ENCODE measurements around the gene APPL1. TPM values are rescaled to one million over a fixed set of nuclear protein-coding genes. Genes with fewer than 3 reads are reported as not detected.

Gene APPL1
- total RNA-seq, 4 donors from 2014 or later = 27.2 to 54.2 (median 41.4) TPM

GRCh38 chr3:57244946-57245345 is 17.4 kb downstream of the APPL1 start:
- no peaks in the 10 kb centered on the region for H3K4me1 ChIP-seq
- peaks cover 0 to 100% (median 15%) of the 10 kb centered on the region in 3 donors for H3K36me3 ChIP-seq
- 77% methylated on average over 2 of the region's 2 CpGs for WGBS, 2 donors
- H3K27me3 ChIP-seq = no peaks in the 10 kb centered on the region
- no peak for DNase-seq
- no peak overlapping the region for H3K27ac ChIP-seq
- no peak overlapping the region for H3K4me3 ChIP-seq
- TF ChIP-seq CTCF (IDR thresholded peaks at IDR 0.05) (no peak), POLR2A (IDR thresholded peaks at IDR 0.05) (no peak)
- intact Hi-C loops (cut with DNase I) = no loop called here
- H3K9me3 ChIP-seq = no peaks in the 10 kb centered on the region

- intact Hi-C loops (cut with DNase I) = no loop called here
- TF ChIP-seq POLR2A (IDR thresholded peaks at IDR 0.05) (no peak), CTCF (IDR thresholded peaks at IDR 0.05) (no peak)
- peaks cover 0 to 85% (median 10%) of the 10 kb centered on the region in 3 donors for H3K36me3 ChIP-seq
- H3K4me1 ChIP-seq = no peaks in the 10 kb centered on the region
- DNase-seq = no peak
- no peaks in the 10 kb centered on the region for H3K9me3 ChIP-seq
- H3K4me3 ChIP-seq = no peak overlapping the region
- WGBS, 2 donors = 76 to 87% methylated on average over 1 of the region's 1 CpG
- no peaks in the 10 kb centered on the region for H3K27me3 ChIP-seq
- no peak overlapping the region for H3K27ac ChIP-seq
Measured at GRCh38 chr3:57252404-57252803, 24.9 kb downstream of the APPL1 start.

GRCh38 chr3:57256844-57257243 is 29.3 kb downstream of the APPL1 start:
- H3K36me3 ChIP-seq = peaks cover 0 to 88% (median 28%) of the 10 kb centered on the region in 3 donors

GRCh38 chr3:57257678-57258077 is 30.1 kb downstream of the APPL1 start:
- peaks cover 0 to 88% (median 28%) of the 10 kb centered on the region in 3 donors for H3K36me3 ChIP-seq
- no peaks in the 10 kb centered on the region for H3K27me3 ChIP-seq
- H3K4me3 ChIP-seq = no peak overlapping the region
- no peaks in the 10 kb centered on the region for H3K4me1 ChIP-seq
- no peak for DNase-seq
- H3K27ac ChIP-seq = no peak overlapping the region
- no peaks in the 10 kb centered on the region for H3K9me3 ChIP-seq
- TF ChIP-seq CTCF (IDR thresholded peaks at IDR 0.05) = no peak
- intact Hi-C loops (cut with DNase I) = no loop called here

More at GRCh38 chr3:57256844-57257243, 29.3 kb downstream of the APPL1 start:
- no peak overlapping the region for H3K27ac ChIP-seq
- no peaks in the 10 kb centered on the region for H3K9me3 ChIP-seq
- H3K27me3 ChIP-seq = no peaks in the 10 kb centered on the region
- DNase-seq = no peak
- intact Hi-C loops (cut with DNase I) = no loop called here
- 76 to 78% methylated on average over 3 of the region's 3 CpGs for WGBS, 2 donors
- H3K4me1 ChIP-seq = no peaks in the 10 kb centered on the region
- no peak for TF ChIP-seq POLR2A (IDR thresholded peaks at IDR 0.05)
- TF ChIP-seq CTCF (IDR thresholded peaks at IDR 0.05) = no peak
- H3K4me3 ChIP-seq = no peak overlapping the region

GRCh38 chr3:57261119-57261518 is 33.6 kb downstream of the APPL1 start:
- TF ChIP-seq POLR2A (IDR thresholded peaks at IDR 0.05) = no peak
- TF ChIP-seq CTCF (IDR thresholded peaks at IDR 0.05) = no peak
- no peaks in the 10 kb centered on the region for H3K27me3 ChIP-seq
- peaks cover 0 to 99% (median 33%) of the 10 kb centered on the region in 3 donors for H3K36me3 ChIP-seq
- H3K4me1 ChIP-seq = no peaks in the 10 kb centered on the region
- 88 to 92% methylated on average over 4 of the region's 4 CpGs for WGBS, 2 donors
- intact Hi-C loops (cut with DNase I) = no loop called here
- H3K27ac ChIP-seq = no peak overlapping the region
- no peaks in the 10 kb centered on the region for H3K9me3 ChIP-seq
- no peak overlapping the region for H3K4me3 ChIP-seq
- no peak for DNase-seq
